PFSK-1 (cell line): ENCODE measurements around the gene FOXP4.

Experiments used
- FOXP2 ChIP-seq: optimal IDR thresholded peaks from 2 replicates; pipeline ENCODE3; 2011; ENCODE audit warnings: borderline replicate concordance, control low read depth, inconsistent platforms; ENCODE audit not compliant: insufficient read depth; ENCODE audit errors: extremely low read length, extremely low read depth
- POLR2AphosphoS5 ChIP-seq: IDR thresholded peaks from 2 replicates; pipeline ENCODE4 v1.6.1; 2012; ENCODE audit warnings: low read depth, mild to moderate bottlenecking, control low read depth, low read length, moderate library complexity
- REST ChIP-seq, 2 experiments: IDR thresholded peaks; 2 replicates each; pipeline versions ENCODE4 v1.6.1 to v1.8.0; 2011 to 2012; ENCODE audit warnings: low read depth in 2 of 2, low read length in 2 of 2, control low read depth in 1 of 2, inconsistent platforms in 1 of 2, mild to moderate bottlenecking in 1 of 2, moderate library complexity in 1 of 2; ENCODE audit not compliant: insufficient read depth in 1 of 2
- SIN3A ChIP-seq: IDR thresholded peaks from 2 replicates; pipeline ENCODE4 v1.6.1; 2012; ENCODE audit warnings: mild to moderate bottlenecking, low read length, moderate library complexity, borderline replicate concordance; ENCODE audit not compliant: insufficient read depth
- TAF1 ChIP-seq: IDR thresholded peaks from 2 replicates; pipeline ENCODE4 v1.6.1; 2012; ENCODE audit warnings: low read length, control low read depth, borderline replicate concordance; ENCODE audit not compliant: insufficient read depth

- no peak for TF ChIP-seq REST (IDR thresholded peaks at IDR 0.05; ENCODE audit: insufficient read depth in 1 of 2, low read depth in 2 of 2, low read length in 2 of 2)
- TF ChIP-seq SIN3A, result no peak
- no peak for TF ChIP-seq TAF1
- TF ChIP-seq POLR2AphosphoS5, result no peak
- no peak for TF ChIP-seq FOXP2
These were observed 103.4 kb downstream of the FOXP4 start for GRCh38 chr6:41649596-41649995.
